GM12864 (cell line): ENCODE results near the gene RREB1.

Source experiments
- DNase-seq: peaks from one replicate; pipeline ENCODE4 v3.0.0-alpha.2; 2011; ENCODE audit warnings: low read depth
- H3K4me3 ChIP-seq: 2 replicates; pipeline ENCODE4 v1.5.1; 2011; ENCODE audit warnings: mild to moderate bottlenecking, low read depth, low read length, control low read depth
- CTCF ChIP-seq: IDR thresholded peaks from 2 replicates; pipeline ENCODE4 v1.5.1; 2011; ENCODE audit warnings: low read depth, mild to moderate bottlenecking, moderate library complexity, low read length, control low read depth, inconsistent platforms; ENCODE audit errors: missing control alignments

Gene RREB1

DNA sequence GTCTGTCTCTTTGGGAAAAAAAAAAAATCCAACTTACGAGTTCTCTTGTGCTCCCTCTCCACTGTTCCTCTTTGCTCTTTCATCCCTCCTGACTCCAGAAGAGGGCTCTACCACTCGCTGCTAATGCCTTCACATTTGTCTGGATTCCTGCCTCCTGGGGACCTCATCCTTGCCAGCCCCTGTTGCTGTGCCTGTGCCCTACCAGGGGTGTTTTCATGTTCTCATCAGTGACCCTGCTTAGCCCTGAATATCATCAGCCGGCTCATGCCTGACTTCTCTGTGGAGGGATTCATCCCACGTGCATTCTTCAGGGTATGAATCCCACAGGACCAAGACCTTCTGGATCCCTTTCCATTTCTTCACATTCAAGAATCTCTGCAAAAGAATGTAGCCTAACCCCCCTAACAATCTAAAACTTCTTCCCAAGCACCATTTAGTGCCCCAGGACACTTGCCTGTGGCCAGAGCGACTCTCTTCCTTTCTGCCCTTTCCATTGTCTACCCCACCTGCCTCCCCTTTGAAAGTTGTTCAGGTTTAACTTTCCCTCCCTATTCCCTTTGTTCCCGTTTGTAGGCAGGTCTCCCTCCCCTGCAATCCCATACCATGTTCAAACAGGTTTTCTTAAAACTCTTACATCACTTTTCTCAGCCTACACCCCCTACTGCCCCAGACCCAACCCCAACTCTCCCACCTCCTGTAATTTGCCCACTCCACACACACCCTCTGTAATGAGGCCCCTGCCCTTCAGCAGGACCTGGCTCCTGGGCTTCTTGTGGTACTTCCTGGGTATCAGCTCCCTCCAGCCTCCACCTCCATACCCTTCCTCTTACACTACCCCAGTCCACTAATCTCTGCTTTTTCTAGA lies 50.2 kb downstream of the RREB1 start:
- H3K4me3 ChIP-seq, result no peak overlapping the region
- DNase-seq, result no peak
- TF ChIP-seq CTCF, result no peak

GRCh38 chr6:7159790-7160525 lies 52.2 kb downstream of the RREB1 start:
- TF ChIP-seq CTCF, result no peak
- DNase-seq, result no peak
- H3K4me3 ChIP-seq, result no peak overlapping the region

- DNase-seq, result no peak
- no peak for TF ChIP-seq CTCF
- H3K4me3 ChIP-seq, result no peak overlapping the region
Measured at GRCh38 chr6:7161253-7161623, 53.5 kb downstream of the RREB1 start.

DNA sequence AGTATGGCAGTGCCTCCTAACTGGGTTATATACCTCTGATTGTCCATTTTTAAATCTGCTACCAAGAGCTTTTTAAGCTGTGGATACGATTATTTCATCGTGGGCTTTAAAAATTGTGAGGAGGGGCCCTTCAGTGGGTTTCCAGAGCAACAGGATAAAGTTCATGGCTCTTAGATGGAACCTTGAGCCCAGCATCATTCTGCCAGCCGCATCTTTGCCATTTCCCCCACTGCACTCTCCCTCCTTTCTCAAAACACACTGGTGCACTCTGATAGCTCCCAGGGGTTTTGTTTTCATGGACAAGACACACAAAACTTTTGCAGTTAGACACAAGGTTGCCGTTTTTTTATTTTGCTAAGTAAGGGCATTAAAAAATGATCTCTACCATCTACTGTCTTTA lies 54.1 kb downstream of the RREB1 start:
- DNase-seq, result no peak
- no peak overlapping the region for H3K4me3 ChIP-seq
- TF ChIP-seq CTCF, result no peak

DNA sequence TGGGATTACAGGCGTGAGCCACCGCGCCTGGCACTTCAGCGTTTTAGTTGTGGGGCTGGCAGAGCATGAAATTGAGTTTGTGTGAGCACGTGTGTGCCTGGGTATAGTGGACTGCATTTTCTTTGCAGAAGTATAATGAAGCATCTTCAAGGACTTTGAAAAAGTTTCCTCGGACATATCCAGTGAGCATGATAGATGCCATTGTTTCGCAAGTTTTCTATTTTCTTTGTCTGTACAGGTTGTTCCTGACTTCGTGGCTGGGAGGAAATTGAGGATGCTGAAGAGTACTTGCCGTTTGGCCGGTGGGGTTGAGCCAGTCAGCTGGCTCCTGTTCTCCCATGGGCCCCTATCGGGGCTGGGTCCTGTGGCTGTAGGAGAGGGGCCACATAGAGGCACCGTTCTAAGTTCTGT lies 55.9 kb downstream of the RREB1 start:
- no peak for DNase-seq
- no peak for TF ChIP-seq CTCF
- no peak overlapping the region for H3K4me3 ChIP-seq

GRCh38 chr6:7164536-7165001 lies 56.8 kb downstream of the RREB1 start:
- DNase-seq, result no peak
- no peak for TF ChIP-seq CTCF
- H3K4me3 ChIP-seq, result no peak overlapping the region
